ENCODE data around the gene TPRG1L. TPM values are rescaled to one million over a fixed set of nuclear protein-coding genes. Genes with fewer than 3 reads are reported as not detected.

Gene TPRG1L
- total RNA-seq, 6 experiments from 2014 or later = 51.8 to 63.5 (median 58.0) TPM

DNA sequence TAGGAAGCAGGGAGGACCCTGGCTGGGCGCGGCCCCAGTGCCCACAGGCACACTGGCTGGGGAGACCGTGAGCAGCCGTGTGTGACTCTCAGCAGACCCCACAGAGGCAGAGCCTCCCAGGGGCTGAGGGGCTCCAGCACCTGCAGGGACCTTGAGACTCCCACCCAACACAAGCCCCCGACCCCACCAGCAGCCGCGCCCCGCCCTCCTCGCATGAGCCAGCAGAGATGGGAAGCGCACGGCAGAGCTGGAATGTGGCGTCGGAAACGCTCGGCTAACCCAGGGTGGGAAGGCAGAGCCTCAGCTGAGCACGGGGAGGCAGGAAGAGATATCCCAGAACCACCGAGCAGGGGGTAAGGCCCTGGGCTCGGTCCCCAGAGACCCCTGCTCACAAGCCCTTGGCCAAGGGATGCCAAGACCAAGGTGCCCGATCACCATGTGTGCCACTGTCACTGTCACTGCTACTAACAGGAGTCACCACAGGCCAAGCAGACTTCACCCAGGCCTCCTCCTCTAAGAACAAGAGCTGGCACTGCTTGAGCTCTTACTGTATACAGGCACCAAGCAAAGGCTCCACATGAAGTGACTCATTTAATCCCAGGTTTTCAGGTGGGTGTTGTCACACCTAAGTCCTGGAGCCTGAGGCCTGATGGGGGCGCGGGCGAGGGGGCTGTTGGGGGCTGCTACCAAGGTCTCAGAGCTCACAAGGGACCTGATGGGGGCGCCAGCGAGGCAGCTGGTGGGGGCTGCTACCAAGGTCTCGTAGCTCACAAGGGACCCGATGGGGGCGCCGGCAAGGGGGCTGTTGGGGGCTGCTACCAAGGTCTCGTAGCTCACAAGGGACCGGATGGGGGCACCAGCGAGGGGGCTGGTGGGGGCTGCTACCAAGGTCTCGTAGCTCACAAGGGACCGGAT is 33.6 kb upstream of the TPRG1L start:
- peaks cover 5% of the 10 kb centered on the region for H3K27me3 Mint-ChIP-seq (ENCODE audit: insufficient read depth)
- TF ChIP-seq, protein P1, sequence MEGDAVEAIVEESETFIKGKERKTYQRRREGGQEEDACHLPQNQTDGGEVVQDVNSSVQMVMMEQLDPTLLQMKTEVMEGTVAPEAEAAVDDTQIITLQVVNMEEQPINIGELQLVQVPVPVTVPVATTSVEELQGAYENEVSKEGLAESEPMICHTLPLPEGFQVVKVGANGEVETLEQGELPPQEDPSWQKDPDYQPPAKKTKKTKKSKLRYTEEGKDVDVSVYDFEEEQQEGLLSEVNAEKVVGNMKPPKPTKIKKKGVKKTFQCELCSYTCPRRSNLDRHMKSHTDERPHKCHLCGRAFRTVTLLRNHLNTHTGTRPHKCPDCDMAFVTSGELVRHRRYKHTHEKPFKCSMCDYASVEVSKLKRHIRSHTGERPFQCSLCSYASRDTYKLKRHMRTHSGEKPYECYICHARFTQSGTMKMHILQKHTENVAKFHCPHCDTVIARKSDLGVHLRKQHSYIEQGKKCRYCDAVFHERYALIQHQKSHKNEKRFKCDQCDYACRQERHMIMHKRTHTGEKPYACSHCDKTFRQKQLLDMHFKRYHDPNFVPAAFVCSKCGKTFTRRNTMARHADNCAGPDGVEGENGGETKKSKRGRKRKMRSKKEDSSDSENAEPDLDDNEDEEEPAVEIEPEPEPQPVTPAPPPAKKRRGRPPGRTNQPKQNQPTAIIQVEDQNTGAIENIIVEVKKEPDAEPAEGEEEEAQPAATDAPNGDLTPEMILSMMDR (IDR thresholded peaks at IDR 0.05) = peak; percentile 17; the same call in 1 of the 2 replicates
- H3K36me3 Mint-ChIP-seq (ENCODE audit: low read depth) = no peaks in the 10 kb centered on the region
- no peak for DNase-seq
- no peak overlapping the region for H3K27ac Mint-ChIP-seq
- H3K4me1 Mint-ChIP-seq (ENCODE audit: low read depth) = peaks cover 9% of the 10 kb centered on the region
- H3K4me3 Mint-ChIP-seq = no peak overlapping the region
- no peaks in the 10 kb centered on the region for H3K9me3 Mint-ChIP-seq

DNA sequence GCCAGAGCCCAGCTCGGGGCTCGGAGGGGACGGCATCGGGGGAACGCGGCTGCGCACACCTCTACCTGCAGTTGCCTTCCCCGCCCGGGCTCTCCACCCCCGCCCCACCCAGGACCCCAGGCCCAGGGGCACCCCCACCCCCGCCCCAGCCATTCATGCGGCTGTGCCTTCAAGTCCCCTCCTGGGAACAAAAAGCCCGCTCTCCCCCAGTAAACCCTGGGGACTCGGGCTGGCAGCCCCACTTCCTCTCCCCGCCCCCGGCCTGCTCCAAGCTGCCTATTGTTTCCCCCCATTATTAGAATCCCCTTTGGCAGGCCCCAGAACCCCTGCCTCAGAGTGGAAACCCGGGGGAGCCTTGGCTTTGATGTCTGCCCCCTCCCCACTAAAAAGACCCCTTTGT is 31.5 kb upstream of the TPRG1L start:
- H3K27me3 Mint-ChIP-seq (ENCODE audit: insufficient read depth) = peaks cover 6% of the 10 kb centered on the region
- no peaks in the 10 kb centered on the region for H3K4me1 Mint-ChIP-seq (ENCODE audit: low read depth)
- TF ChIP-seq, protein P1 (IDR thresholded peaks at IDR 0.05) = no peak

DNA sequence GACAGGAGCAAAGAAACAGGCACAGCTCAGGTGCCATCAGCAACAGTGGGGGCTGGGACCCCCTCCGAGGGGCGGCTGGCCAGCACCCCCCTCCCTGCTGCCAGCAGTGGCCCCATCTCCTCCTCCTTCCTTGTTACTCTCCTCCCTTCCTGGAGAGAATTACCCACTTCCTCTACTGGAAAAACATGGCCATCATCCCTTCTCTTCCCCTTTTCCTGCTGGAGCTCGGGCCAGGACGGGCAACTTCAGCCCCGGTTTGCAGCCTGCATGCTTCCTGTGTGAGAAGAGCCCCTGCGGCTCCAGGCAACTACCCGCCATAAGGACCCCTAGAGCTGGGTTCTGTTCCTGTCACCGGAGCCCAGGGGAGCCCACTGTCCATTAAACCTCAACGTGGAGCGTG is 31.1 kb upstream of the TPRG1L start:
- no peak for DNase-seq
- Mint-ChIP-seq H3K4me1 (ENCODE audit: low read depth) (no peaks in the 10 kb centered on the region), H3K27me3 (ENCODE audit: insufficient read depth) (peaks cover 6% of the 10 kb centered on the region), H3K36me3 (ENCODE audit: low read depth) (no peaks in the 10 kb centered on the region), H3K9me3 (no peaks in the 10 kb centered on the region), H3K27ac (no peak overlapping the region), H3K4me3 (no peak overlapping the region)
- TF ChIP-seq, protein P1 (IDR thresholded peaks at IDR 0.05) = no peak

More for the DNA sequence above, 31.5 kb upstream of the TPRG1L start:
- Mint-ChIP-seq H3K4me3 (no peak overlapping the region), H3K27ac (no peak overlapping the region), H3K36me3 (ENCODE audit: low read depth) (no peaks in the 10 kb centered on the region), H3K9me3 (no peaks in the 10 kb centered on the region)
- DNase-seq = no peak

DNA sequence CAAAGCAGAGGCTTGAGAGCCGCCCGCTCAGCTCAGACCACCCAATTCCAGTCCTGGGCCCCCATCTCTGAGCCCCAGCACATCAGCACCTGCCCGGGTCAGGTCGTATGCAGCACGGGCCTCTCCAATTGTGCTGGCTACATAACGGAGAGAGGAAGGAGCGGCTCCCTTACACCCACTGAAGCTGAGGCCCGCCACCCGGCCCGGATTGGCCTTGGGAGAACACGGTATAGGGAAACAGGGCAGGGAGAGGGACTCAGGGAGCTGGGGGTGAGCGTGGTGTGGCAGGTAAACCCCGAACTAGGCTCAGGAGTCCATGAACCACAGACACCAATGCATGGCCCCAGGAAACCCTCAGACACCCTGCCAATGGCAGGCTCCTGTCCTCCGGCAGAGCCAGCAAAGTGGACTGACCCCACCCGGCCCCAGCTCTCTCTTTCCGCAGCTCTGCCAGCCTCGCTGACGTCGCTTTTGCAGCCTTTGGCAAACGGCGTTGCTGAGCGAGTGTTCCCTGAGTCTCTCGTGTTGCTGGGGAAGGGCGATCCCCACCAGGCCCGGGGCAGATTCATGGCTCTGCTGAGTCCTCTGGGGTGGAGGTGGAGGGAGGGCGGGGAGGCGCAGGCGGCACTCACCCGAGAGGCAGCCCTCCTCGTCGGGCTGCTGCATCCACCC is 30.0 kb upstream of the TPRG1L start:
- no peaks in the 10 kb centered on the region for H3K9me3 Mint-ChIP-seq

DNA sequence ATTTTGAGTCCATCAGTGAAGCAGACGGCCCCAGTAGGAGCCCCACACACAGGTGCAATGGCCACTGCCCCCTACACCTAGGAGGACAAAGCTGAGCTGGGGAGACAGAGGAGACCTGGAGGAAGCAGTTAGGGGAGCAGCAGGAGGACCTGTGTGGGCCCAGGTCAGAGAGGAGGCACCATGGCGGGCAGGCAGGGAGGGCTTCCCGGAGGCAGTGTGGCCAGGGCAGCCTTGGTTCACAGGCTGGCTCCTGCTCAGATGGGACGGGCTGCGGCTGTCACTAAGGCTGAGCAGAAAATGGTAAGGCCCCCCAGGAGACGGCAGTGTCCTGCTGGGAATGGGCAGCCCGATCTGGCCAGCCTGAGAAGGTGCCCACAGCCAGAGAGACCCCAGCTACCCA is 28.9 kb upstream of the TPRG1L start:
- Mint-ChIP-seq H3K27me3 (ENCODE audit: insufficient read depth) (peaks cover 3% of the 10 kb centered on the region), H3K4me1 (ENCODE audit: low read depth) (no peaks in the 10 kb centered on the region), H3K9me3 (no peaks in the 10 kb centered on the region), H3K27ac (no peak overlapping the region), H3K36me3 (ENCODE audit: low read depth) (no peaks in the 10 kb centered on the region), H3K4me3 (no peak overlapping the region)
- DNase-seq = no peak
- TF ChIP-seq, protein P1 (IDR thresholded peaks at IDR 0.05) = no peak

More for the DNA sequence above, 30.0 kb upstream of the TPRG1L start:
- no peaks in the 10 kb centered on the region for H3K36me3 Mint-ChIP-seq (ENCODE audit: low read depth)
- no peak overlapping the region for H3K4me3 Mint-ChIP-seq
- no peak overlapping the region for H3K27ac Mint-ChIP-seq
- TF ChIP-seq, protein P1 (IDR thresholded peaks at IDR 0.05) = no peak
- peaks cover 3% of the 10 kb centered on the region for H3K27me3 Mint-ChIP-seq (ENCODE audit: insufficient read depth)
- DNase-seq = no peak
- H3K4me1 Mint-ChIP-seq (ENCODE audit: low read depth) = no peaks in the 10 kb centered on the region
